ENCODE measurements around the gene PTGR3. TPM values are rescaled to one million over a fixed set of nuclear protein-coding genes. Genes with fewer than 3 reads are reported as not detected.

PTGR3 gene
- total RNA-seq, 2 experiments from 2014 or later, result 1.8 to 14.9 TPM

- CTCF ChIA-PET (ENCODE audit: unreplicated experiment), result no interaction called here
- Histone ChIP-seq H3K36me3 (ENCODE audit: insufficient read depth, low read length) (no peaks in the 10 kb centered on the region), H2AFZ (ENCODE audit: low read length) (no peak overlapping the region), H3K4me3 (ENCODE audit: low read depth, low read length, poor library complexity, severe bottlenecking) (no peak overlapping the region), H3K4me2 (ENCODE audit: low read length) (no peak overlapping the region), H3K9me2 (ENCODE audit: insufficient read depth, low read length) (no peaks in the 10 kb centered on the region), H3K27ac (ENCODE audit: low read depth, low read length, poor library complexity, severe bottlenecking) (no peak overlapping the region), H3K79me2 (ENCODE audit: insufficient read depth, low read depth, low read length) (no peaks in the 10 kb centered on the region), H3K4me1 (ENCODE audit: insufficient read depth, low read length, poor library complexity, severe bottlenecking) (no peaks in the 10 kb centered on the region), H4K20me1 (ENCODE audit: insufficient read depth, low read length) (no peaks in the 10 kb centered on the region), H3K9me3 (ENCODE audit: low read length) (no peaks in the 10 kb centered on the region)
- no peak for DNase-seq (ENCODE audit: low spot score)
- POLR2A ChIA-PET, result no interaction called here
- BruUV-seq (replicated peaks), result no TSS peak
- intact Hi-C loops (cut with micrococcal nuclease; ENCODE audit: unreplicated experiment), result no loop called here
- no peak for TF ChIP-seq CTCF (conservative IDR thresholded peaks at IDR 0.05; ENCODE audit: low read length)
- no peak for TF ChIP-seq EZH2phosphoT487 (IDR thresholded peaks at IDR 0.05; ENCODE audit: borderline replicate concordance, low read depth, low read length)
Measured at GRCh38 chr18:75179819-75180600, 28.9 kb downstream of the PTGR3 start.

GRCh38 chr18:75178376-75178775 is 30.6 kb downstream of the PTGR3 start:
- POLR2A ChIA-PET, result no interaction called here
- Histone ChIP-seq H3K27ac (ENCODE audit: low read depth, low read length, poor library complexity, severe bottlenecking) (no peak overlapping the region), H3K4me3 (ENCODE audit: low read depth, low read length, poor library complexity, severe bottlenecking) (no peak overlapping the region), H3K9me2 (ENCODE audit: insufficient read depth, low read length) (no peaks in the 10 kb centered on the region), H3K9me3 (ENCODE audit: low read length) (no peaks in the 10 kb centered on the region), H3K4me1 (ENCODE audit: insufficient read depth, low read length, poor library complexity, severe bottlenecking) (no peaks in the 10 kb centered on the region), H3K36me3 (ENCODE audit: insufficient read depth, low read length) (no peaks in the 10 kb centered on the region), H4K20me1 (ENCODE audit: insufficient read depth, low read length) (no peaks in the 10 kb centered on the region), H3K4me2 (ENCODE audit: low read length) (no peak overlapping the region), H2AFZ (ENCODE audit: low read length) (no peak overlapping the region), H3K79me2 (ENCODE audit: insufficient read depth, low read depth, low read length) (no peaks in the 10 kb centered on the region)
- CTCF ChIA-PET (ENCODE audit: unreplicated experiment), result interaction anchor here (0.6 kb wide), 1 partner anchor 123 kb away, joined by 3 read pairs; no protein-coding TSS in a partner anchor
- BruUV-seq (replicated peaks), result no TSS peak
- intact Hi-C loops (cut with micrococcal nuclease; ENCODE audit: unreplicated experiment), result no loop called here
- no peak for TF ChIP-seq CTCF (conservative IDR thresholded peaks at IDR 0.05; ENCODE audit: low read length)
- no peak for TF ChIP-seq EZH2phosphoT487 (IDR thresholded peaks at IDR 0.05; ENCODE audit: borderline replicate concordance, low read depth, low read length)
- DNase-seq (ENCODE audit: low spot score), result no peak

- H2AFZ ChIP-seq (ENCODE audit: low read length), result no peak overlapping the region
- DNase-seq (ENCODE audit: low spot score), result no peak
- intact Hi-C loops (cut with micrococcal nuclease; ENCODE audit: unreplicated experiment), result no loop called here
- TF ChIP-seq CTCF (conservative IDR thresholded peaks at IDR 0.05; ENCODE audit: low read length), result no peak
- TF ChIP-seq EZH2phosphoT487 (IDR thresholded peaks at IDR 0.05; ENCODE audit: borderline replicate concordance, low read depth, low read length), result no peak
- no peak overlapping the region for H3K27ac ChIP-seq (ENCODE audit: low read depth, low read length, poor library complexity, severe bottlenecking)
- no peaks in the 10 kb centered on the region for H3K4me1 ChIP-seq (ENCODE audit: insufficient read depth, low read length, poor library complexity, severe bottlenecking)
- no peak overlapping the region for H3K4me2 ChIP-seq (ENCODE audit: low read length)
- CTCF ChIA-PET (ENCODE audit: unreplicated experiment), result no interaction called here
- POLR2A ChIA-PET, result no interaction called here
- H3K79me2 ChIP-seq (ENCODE audit: insufficient read depth, low read depth, low read length), result no peaks in the 10 kb centered on the region
- no peaks in the 10 kb centered on the region for H4K20me1 ChIP-seq (ENCODE audit: insufficient read depth, low read length)
- H3K9me3 ChIP-seq (ENCODE audit: low read length), result no peaks in the 10 kb centered on the region
- no peak overlapping the region for H3K4me3 ChIP-seq (ENCODE audit: low read depth, low read length, poor library complexity, severe bottlenecking)
- no peaks in the 10 kb centered on the region for H3K36me3 ChIP-seq (ENCODE audit: insufficient read depth, low read length)
- no peaks in the 10 kb centered on the region for H3K9me2 ChIP-seq (ENCODE audit: insufficient read depth, low read length)
- BruUV-seq (replicated peaks), result no TSS peak
Measured at GRCh38 chr18:75176849-75177248, 32.1 kb downstream of the PTGR3 start.

Measured in OCI-LY7 (cell line).